GM12878 (cell line): ENCODE measurements around the gene KIF6. TPM values are rescaled to one million over a fixed set of nuclear protein-coding genes. Genes with fewer than 3 reads are reported as not detected.

Source experiments
- ATAC-seq: fragments of 200-7000 bp; cut with Tn5 transposase; 3 replicates; pipeline ENCODE4 v1.9.1; 2020; ENCODE audit warnings: mild to moderate bottlenecking, moderate library complexity
- BruUV-seq: library from RNA; stranded (reverse); fragments of 400-500 nt; replicated peaks from 2 replicates; lab custom pipeline; 2021; lab: Mats Ljungman, UMichigan
- CTCF ChIA-PET: fragments of 300-600 bp; sonication (Branson Sonifier 250); formaldehyde crosslinking; extraction: SDS; loops from one replicate; lab custom pipeline; 2021; ENCODE audit warnings: inconsistent platforms; lab: Yijun Ruan, JAX
- POLR2A ChIA-PET: fragments of 350-600 bp; formaldehyde crosslinking; extraction: SDS; loops from one replicate; lab custom pipeline; 2021; ENCODE audit warnings: inconsistent platforms; lab: Charles Lee
- RAD21 ChIA-PET: fragments of 300-600 bp; sonication (Branson Sonifier 250); formaldehyde crosslinking; loops from one replicate; lab custom pipeline; 2023; ENCODE audit warnings: antibody characterized with exemption; ENCODE audit not compliant: unreplicated experiment; lab: Charles Lee
- SMC1A ChIA-PET: fragments of 300-600 bp; sonication (Branson Sonifier 250); formaldehyde crosslinking; loops from one replicate; lab custom pipeline; 2023; ENCODE audit not compliant: unreplicated experiment, uncharacterized antibody; lab: Charles Lee
- DNase-seq: peaks from one replicate; pipeline ENCODE4 v3.0.0-alpha.2; 2011; ENCODE audit warnings: low read depth, low spot score
- FAIRE-seq: peaks from 3 replicates; lab custom pipeline; 2011; peaks lifted over from hg19 to GRCh38; lab: Jason Lieb, UNC
- H2AFZ ChIP-seq: 2 replicates; pipeline ENCODE4 v1.6.0; 2011; ENCODE audit warnings: low read depth, low read length, control low read depth; ENCODE audit not compliant: control insufficient read depth
- H3K27ac ChIP-seq: 2 replicates; pipeline ENCODE4 v1.5.1; 2011; ENCODE audit warnings: control low read depth; ENCODE audit not compliant: control insufficient read depth, insufficient read depth
- H3K27me3 ChIP-seq, 2 experiments: replicated peaks in 1 of 2; 2 replicates each; pipeline versions ENCODE4 v1.6.0 to v1.6.1; 2011; ENCODE audit warnings: low read length in 1 of 2; ENCODE audit not compliant: control insufficient read depth in 2 of 2, insufficient read depth in 2 of 2
- H3K36me3 ChIP-seq, 2 experiments: 2 replicates each; pipeline ENCODE4 v1.5.1; 2011; ENCODE audit warnings: low read length in 1 of 2; ENCODE audit not compliant: control insufficient read depth in 2 of 2, insufficient read depth in 2 of 2
- H3K4me1 ChIP-seq: 2 replicates; pipeline ENCODE4 v1.6.1; 2011; ENCODE audit warnings: mild to moderate bottlenecking, low read length, moderate library complexity, mixed read lengths; ENCODE audit not compliant: control insufficient read depth, insufficient read depth
- H3K4me2 ChIP-seq: 2 replicates; pipeline ENCODE4 v1.6.0; 2011; ENCODE audit warnings: control low read depth; ENCODE audit not compliant: control insufficient read depth, insufficient read depth
- H3K4me3 ChIP-seq: fragments of 200-600 bp; sonication (generic); 2 replicates; pipeline ENCODE4 v1.5.1; 2016
- H3K79me2 ChIP-seq: 2 replicates; pipeline ENCODE4 v1.6.0; 2011; ENCODE audit warnings: low read length; ENCODE audit not compliant: control insufficient read depth, insufficient read depth
- H3K9ac ChIP-seq: 2 replicates; pipeline ENCODE4 v1.8.0; 2011; ENCODE audit warnings: low read length, control low read depth, mixed read lengths; ENCODE audit not compliant: control insufficient read depth, insufficient read depth
- H3K9me3 ChIP-seq: replicated peaks from 3 replicates; pipeline ENCODE4 v1.5.1; 2011; ENCODE audit warnings: mild to moderate bottlenecking, low read length; ENCODE audit not compliant: control insufficient read depth, insufficient read depth
- H4K20me1 ChIP-seq: 2 replicates; pipeline ENCODE4 v1.6.0; 2011; ENCODE audit not compliant: control insufficient read depth, insufficient read depth
- ASH2L ChIP-seq: fragments of 300-600, 200-600 bp; sonication (generic); IDR thresholded peaks from 2 replicates; pipeline ENCODE4 v1.6.1; 2017; ENCODE audit warnings: low read depth, mild to moderate bottlenecking, borderline replicate concordance
- CBX3 ChIP-seq: fragments of 200-600 bp; sonication (generic); IDR thresholded peaks from 2 replicates; pipeline ENCODE4 v1.6.1; 2016; ENCODE audit warnings: low read depth, borderline replicate concordance
- KLF5 ChIP-seq: fragments of 450-650 bp; IDR thresholded peaks from 2 replicates; pipeline ENCODE4 v1.6.1; 2014; ENCODE audit warnings: mild to moderate bottlenecking; ENCODE audit not compliant: partially characterized antibody
- PBX3 ChIP-seq: IDR thresholded peaks from 2 replicates; pipeline ENCODE4 v1.6.1; 2011; ENCODE audit warnings: mild to moderate bottlenecking, low read depth, low read length, moderate library complexity; ENCODE audit not compliant: insufficient replicate concordance
- PML ChIP-seq: IDR thresholded peaks from 2 replicates; pipeline ENCODE4 v1.6.1; 2012; ENCODE audit warnings: low read length, inconsistent platforms
- RB1 ChIP-seq: fragments of 450-650 bp; formaldehyde crosslinking; IDR thresholded peaks from 2 replicates; pipeline ENCODE4 v1.6.1; 2017; ENCODE audit warnings: mild to moderate bottlenecking, borderline replicate concordance
- SREBF1 ChIP-seq: IDR thresholded peaks from 2 replicates; pipeline ENCODE4 v1.6.1; 2012; ENCODE audit warnings: mild to moderate bottlenecking, low read length
- SUPT20H ChIP-seq: IDR thresholded peaks from 2 replicates; pipeline ENCODE4 v1.6.1; 2011; ENCODE audit warnings: low read depth, mild to moderate bottlenecking, low read length, moderate library complexity, borderline replicate concordance; ENCODE audit not compliant: control insufficient read depth
- ZNF384 ChIP-seq: IDR thresholded peaks from 2 replicates; pipeline ENCODE4 v1.6.1; 2012; ENCODE audit warnings: low read depth, mild to moderate bottlenecking, low read length, improper control_type of control experiment, borderline replicate concordance
- WGBS: methylation state at CpG from one replicate; pipeline ENCODE4 v1.1.6; 2016; ENCODE audit warnings: low lambda C conversion rate; ENCODE audit not compliant: insufficient replicate concordance, insufficient coverage; ENCODE audit errors: missing lambda C conversion rate; 5-methylcytosine and 5-hydroxymethylcytosine counted together
- in situ Hi-C: fragments of 300-500 bp; cut with MboI; formaldehyde crosslinking; loops from 9 replicates; pipeline ENCODE4 v1.14.3; 2018; ENCODE audit warnings: mixed read lengths
- intact Hi-C: fragments of 100-400 bp; cut with micrococcal nuclease; formaldehyde crosslinking; loops from one replicate; pipeline ENCODE4 v1.14.2; 2022; ENCODE audit not compliant: unreplicated experiment
- polyA plus RNA-seq, 11 experiments: library from polyadenylated mRNA; depleted of rRNA in 4 of 11; unstranded in 6 of 11; stranded (reverse) in 5 of 11; fragments of >200 nt; fragmentation: Nextera tagmentation in 4 of 11; fragmentation: Illumina TruSeq in 1 of 11; extraction: Ambion mirVana in 4 of 11; extraction: Trizol in 1 of 11; gene quantifications; 1 replicate in 1 of 11; 2 replicates in 10 of 11; pipeline versions ENCODE4 v1.2.1 to v1.2.3, GENCODE V29; 2011 to 2016; ENCODE audit warnings: inconsistent platforms in 2 of 11, missing spikeins in 2 of 11, low read depth in 1 of 11
- total RNA-seq, 4 experiments: library from RNA; depleted of rRNA in 3 of 4; stranded (reverse); fragments of >200 nt in 3 of 4; fragmentation: Illumina TruSeq in 1 of 4; extraction: Trizol in 1 of 4; gene quantifications; 2 replicates each; pipeline versions ENCODE4 v1.2.1 to v1.2.3, GENCODE V29; 2013 to 2021
- TF ChIP-seq, protein P1 (sequence below): IDR thresholded peaks from 2 replicates; pipeline ENCODE4 v1.6.1; 2011; ENCODE audit warnings: low read depth, low read length, improper control_type of control experiment, borderline replicate concordance

KIF6 gene
- total and polyA plus RNA-seq, 10 of the 15 experiments (the other 5 are each of a cell fraction or from before 2014, with no cell fraction given) = 0.09 to 1.0 (median 0.28) TPM

DNA sequence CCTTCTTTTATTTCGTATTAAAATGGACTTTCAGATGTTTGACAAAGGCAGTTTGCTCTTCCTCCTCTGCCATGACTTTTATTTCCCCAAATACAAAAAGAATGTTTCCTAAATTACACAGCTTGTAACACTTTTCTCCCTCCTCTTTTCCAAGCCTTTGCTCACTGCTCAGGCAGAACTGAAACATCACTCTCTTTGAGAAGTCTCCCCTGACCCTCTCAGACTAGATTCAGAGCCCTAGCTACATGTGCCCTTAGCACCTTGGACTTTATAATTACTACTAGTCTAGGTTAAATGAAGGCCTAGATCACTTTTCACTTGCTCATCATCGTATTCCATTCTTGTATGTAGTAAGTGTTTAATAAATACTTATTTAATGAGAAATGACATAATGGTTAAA, 8.5 kb upstream of the KIF6 start:
- H3K4me2 ChIP-seq = no peak overlapping the region
- POLR2A ChIA-PET = no interaction called here
- no TSS peak for BruUV-seq
- no peaks in the 10 kb centered on the region for H3K4me1 ChIP-seq
- no peak overlapping the region for H3K4me3 ChIP-seq
- no peak for ATAC-seq
- WGBS = 9% methylated on average over 2 of the region's 2 CpGs
- TF ChIP-seq ASH2L (no peak), SREBF1 (no peak), KLF5 (no peak), ZNF384 (no peak), PML (no peak), RB1 (no peak), CBX3 (no peak), SUPT20H (no peak), PBX3 (no peak)
- TF ChIP-seq, protein P1, sequence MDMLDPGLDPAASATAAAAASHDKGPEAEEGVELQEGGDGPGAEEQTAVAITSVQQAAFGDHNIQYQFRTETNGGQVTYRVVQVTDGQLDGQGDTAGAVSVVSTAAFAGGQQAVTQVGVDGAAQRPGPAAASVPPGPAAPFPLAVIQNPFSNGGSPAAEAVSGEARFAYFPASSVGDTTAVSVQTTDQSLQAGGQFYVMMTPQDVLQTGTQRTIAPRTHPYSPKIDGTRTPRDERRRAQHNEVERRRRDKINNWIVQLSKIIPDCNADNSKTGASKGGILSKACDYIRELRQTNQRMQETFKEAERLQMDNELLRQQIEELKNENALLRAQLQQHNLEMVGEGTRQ = no peak
- FAIRE-seq = no peak
- intact Hi-C loops = no loop called here
- CTCF ChIA-PET = interaction anchor here (2.0 kb wide), 1 partner anchor 20 kb away, joined by 9 read pairs; no protein-coding TSS in a partner anchor
- H3K9me3 ChIP-seq = no peaks in the 10 kb centered on the region
- H4K20me1 ChIP-seq = no peaks in the 10 kb centered on the region
- DNase-seq = no peak
- SMC1A ChIA-PET = interaction anchor here (0.8 to 1.4 kb wide), 6 partner anchors 10 to 67 kb away, joined by 3 to 4 read pairs (median 3); no protein-coding TSS in a partner anchor
- no peaks in the 10 kb centered on the region for H3K36me3 ChIP-seq
- no peak overlapping the region for H2AFZ ChIP-seq
- RAD21 ChIA-PET = no interaction called here
- H3K79me2 ChIP-seq = no peaks in the 10 kb centered on the region
- in situ Hi-C loops = no loop called here
- no peak overlapping the region for H3K9ac ChIP-seq
- H3K27ac ChIP-seq = no peak overlapping the region
- 0 out of 4 replicates have a peak, but pooled peaks cover 0 to 3% of the 10 kb centered on the region in 2 experiments for H3K27me3 ChIP-seq
